Measurements from ENCODE around the gene GPX3. TPM values are rescaled to one million over a fixed set of nuclear protein-coding genes. Genes with fewer than 3 reads are reported as not detected.

GPX3 gene
- total RNA-seq, 1 donor from 2014 or later, result 1,259 TPM

DNA sequence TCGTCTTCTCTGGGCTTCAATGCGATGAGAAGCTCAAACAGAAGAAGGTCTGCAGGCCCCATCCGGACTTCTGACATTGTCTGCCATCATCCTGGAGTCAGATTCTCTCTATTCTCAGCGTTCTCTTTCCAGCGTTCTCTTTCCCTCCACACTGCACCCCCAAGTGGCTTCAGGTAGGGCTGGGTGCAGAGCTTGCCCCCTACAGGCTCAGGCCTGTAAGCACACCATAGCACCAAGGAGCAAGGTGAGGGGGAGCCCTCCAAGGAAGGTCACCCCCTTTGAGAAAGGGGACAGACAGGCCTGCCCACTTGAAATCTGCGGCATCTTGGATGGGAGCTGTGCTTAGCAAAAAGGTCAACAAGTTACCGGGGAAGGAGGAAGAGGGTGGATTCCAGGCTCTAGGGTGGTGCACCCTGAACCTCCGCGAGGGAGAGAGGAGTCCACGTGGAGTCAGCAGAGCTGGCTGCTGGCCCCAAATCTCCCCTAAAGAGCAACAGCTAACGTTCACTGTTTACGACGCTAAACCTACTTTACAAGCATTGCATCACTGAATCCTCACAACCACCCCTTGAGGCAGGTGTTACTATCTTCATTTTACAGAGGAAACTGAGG lies 27.5 kb downstream of the GPX3 start:
- Histone ChIP-seq H3K4me3 (no peak overlapping the region), H3K9me3 (no peaks in the 10 kb centered on the region), H3K36me3 (peaks cover 93% of the 10 kb centered on the region), H3K27ac (no peak overlapping the region), H3K4me1 (peaks cover 8% of the 10 kb centered on the region), H3K27me3 (no peaks in the 10 kb centered on the region)
- peak; percentile 78 for ATAC-seq
- TF ChIP-seq, protein P1, sequence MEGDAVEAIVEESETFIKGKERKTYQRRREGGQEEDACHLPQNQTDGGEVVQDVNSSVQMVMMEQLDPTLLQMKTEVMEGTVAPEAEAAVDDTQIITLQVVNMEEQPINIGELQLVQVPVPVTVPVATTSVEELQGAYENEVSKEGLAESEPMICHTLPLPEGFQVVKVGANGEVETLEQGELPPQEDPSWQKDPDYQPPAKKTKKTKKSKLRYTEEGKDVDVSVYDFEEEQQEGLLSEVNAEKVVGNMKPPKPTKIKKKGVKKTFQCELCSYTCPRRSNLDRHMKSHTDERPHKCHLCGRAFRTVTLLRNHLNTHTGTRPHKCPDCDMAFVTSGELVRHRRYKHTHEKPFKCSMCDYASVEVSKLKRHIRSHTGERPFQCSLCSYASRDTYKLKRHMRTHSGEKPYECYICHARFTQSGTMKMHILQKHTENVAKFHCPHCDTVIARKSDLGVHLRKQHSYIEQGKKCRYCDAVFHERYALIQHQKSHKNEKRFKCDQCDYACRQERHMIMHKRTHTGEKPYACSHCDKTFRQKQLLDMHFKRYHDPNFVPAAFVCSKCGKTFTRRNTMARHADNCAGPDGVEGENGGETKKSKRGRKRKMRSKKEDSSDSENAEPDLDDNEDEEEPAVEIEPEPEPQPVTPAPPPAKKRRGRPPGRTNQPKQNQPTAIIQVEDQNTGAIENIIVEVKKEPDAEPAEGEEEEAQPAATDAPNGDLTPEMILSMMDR (IDR thresholded peaks at IDR 0.05), result peak; percentile 81
- intact Hi-C loops (cut with DNase I), result no loop called here
- no peak for DNase-seq

DNA sequence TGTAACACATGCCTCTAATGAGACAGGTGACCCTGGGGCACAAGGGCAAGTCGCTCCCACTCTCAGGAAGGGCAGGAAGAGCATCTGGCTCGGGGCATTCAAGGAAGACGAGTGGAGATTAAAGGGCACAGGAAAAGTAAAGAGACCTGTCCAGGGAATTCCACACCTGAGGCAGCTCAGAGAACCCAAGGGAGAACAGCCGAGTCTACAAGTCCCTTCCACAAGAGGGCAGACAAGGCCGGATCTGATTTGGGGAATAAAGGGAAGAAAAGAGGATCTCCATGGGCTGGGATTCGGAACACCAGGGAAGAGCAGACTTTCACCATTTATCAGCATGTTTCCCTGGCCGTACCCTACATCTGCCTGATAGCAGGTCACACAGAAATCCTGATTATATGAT lies 28.1 kb downstream of the GPX3 start:
- Histone ChIP-seq H3K27ac (no peak overlapping the region), H3K36me3 (peaks cover 91% of the 10 kb centered on the region), H3K4me1 (peaks cover 8% of the 10 kb centered on the region), H3K4me3 (no peak overlapping the region), H3K9me3 (no peaks in the 10 kb centered on the region), H3K27me3 (no peaks in the 10 kb centered on the region)
- TF ChIP-seq, protein P1 (IDR thresholded peaks at IDR 0.05), result peak; percentile 32
- no peak for ATAC-seq
- intact Hi-C loops (cut with DNase I), result no loop called here
- DNase-seq, result no peak

DNA sequence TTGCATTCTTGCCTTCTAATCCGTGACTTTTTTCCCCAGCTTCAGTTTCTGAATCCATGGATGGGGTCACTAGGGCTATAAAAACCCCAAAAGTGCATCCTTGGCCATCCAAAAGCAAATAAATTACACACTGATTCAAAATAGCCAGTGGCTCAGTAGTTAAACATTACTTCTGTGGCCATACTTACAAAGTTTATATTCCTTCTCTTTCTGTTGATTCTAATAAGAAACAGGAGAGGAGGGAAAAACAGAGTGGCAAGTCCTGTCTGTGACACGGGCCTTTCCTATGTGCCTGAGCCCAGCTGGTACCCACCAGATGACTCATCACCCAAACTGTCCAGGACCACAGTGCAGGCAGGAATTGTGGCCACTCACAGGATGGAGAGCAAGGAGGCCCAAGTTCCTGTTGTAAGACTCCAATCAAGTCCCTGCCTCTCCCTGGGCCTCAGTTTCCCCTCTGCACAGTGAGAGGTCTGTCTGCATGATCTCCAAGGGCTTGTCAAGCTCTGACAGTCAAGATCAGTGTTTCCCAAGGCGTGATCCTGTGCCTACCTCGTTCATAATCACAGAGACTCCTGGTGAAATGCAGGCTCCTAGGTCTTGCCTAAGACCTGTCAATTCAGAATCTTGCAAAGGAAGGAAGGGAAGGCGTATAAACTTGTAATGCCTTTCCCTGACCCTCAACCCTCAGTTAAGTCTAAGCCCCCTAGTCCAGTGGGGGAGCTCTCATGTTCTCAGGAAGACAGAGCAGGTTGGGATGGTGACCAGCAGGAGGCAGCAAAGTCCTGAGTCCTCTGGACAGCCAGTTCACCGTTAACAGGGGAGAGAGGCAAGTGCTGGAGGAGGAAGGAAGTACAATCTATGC lies 30.9 kb downstream of the GPX3 start:
- peak overlapping the region; percentile 73 for H3K27ac ChIP-seq
- peak; percentile 84 for DNase-seq
- TF ChIP-seq, protein P1 (IDR thresholded peaks at IDR 0.05), result peak; percentile 89
- no peak overlapping the region for H3K4me3 ChIP-seq
- ATAC-seq, result peak; percentile 94
- H3K36me3 ChIP-seq, result peaks cover 91% of the 10 kb centered on the region
- intact Hi-C loops (cut with DNase I), result loop anchor here (5.0 to 10.0 kb wide), 2 partner anchors 66 to 184 kb away; no protein-coding TSS in a partner anchor
- H3K4me1 ChIP-seq, result peaks cover 8% of the 10 kb centered on the region
- H3K9me3 ChIP-seq, result no peaks in the 10 kb centered on the region
- H3K27me3 ChIP-seq, result no peaks in the 10 kb centered on the region

DNA sequence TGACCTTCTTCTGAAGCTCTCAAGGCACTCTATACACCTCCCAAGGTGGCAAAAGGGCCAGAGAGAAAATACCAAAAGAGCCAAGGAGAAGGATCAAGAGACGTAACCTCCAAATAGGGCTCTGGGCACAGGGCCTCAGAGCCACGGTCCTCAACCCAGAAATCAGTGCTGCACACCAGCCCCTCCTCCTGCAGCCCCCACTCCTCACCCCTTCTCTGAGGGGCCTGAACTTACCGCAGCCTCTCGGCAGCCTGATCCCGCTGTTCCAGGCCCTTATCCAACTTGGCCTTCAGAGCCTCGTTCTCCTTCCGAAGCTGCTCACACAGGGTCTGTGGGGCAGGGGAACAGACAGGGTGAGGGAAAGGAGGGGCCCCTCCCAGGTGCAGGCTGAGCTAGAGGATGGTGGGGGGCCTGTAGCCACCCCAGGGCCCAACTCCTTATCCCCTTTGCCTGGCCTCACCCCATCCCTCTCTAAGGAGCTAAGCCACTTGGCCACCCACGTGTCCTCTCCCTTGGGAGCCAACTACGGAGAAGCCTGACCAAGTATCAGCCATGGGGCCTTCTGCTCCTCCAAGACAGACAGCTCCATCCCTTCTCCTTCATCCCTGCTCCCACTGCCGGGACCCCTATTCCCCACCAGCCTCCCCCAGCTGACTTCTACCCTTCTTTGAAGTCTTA lies 31.7 kb downstream of the GPX3 start:
- DNase-seq, result no peak
- Histone ChIP-seq H3K27me3 (no peaks in the 10 kb centered on the region), H3K27ac (peak overlapping the region; percentile 73), H3K9me3 (no peaks in the 10 kb centered on the region), H3K4me1 (peaks cover 11% of the 10 kb centered on the region), H3K4me3 (no peak overlapping the region), H3K36me3 (peaks cover 91% of the 10 kb centered on the region)
- intact Hi-C loops (cut with DNase I), result loop anchor here (5.0 to 10.0 kb wide), 2 partner anchors 65 to 183 kb away; no protein-coding TSS in a partner anchor
- TF ChIP-seq, protein P1 (IDR thresholded peaks at IDR 0.05), result no peak
- no peak for ATAC-seq

DNA sequence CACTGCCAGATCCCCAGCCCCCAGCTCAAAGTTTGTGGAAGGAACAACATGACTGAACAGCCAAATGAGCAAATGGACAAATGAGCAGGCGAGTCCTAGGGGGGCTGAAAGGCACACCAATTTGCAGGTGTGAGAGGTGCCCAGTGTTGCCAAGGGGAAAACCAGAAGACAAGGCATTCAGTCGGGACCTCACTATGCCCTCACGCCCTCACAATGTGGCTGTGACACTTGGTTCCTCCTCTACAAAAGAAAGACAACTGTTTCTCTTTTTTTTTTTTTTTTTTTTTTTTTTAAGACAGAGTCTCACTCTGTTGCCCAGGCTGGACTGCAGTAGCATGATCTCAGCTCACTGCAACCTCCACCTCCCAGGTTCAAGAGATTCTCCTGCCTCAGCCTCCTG lies 32.4 kb downstream of the GPX3 start:
- H3K36me3 ChIP-seq, result peaks cover 88% of the 10 kb centered on the region
- ATAC-seq, result no peak
- no peak overlapping the region for H3K27ac ChIP-seq
- TF ChIP-seq, protein P1 (IDR thresholded peaks at IDR 0.05), result no peak
- intact Hi-C loops (cut with DNase I), result loop anchor here (5.0 to 10.0 kb wide), 2 partner anchors 64 to 182 kb away; no protein-coding TSS in a partner anchor
- H3K27me3 ChIP-seq, result no peaks in the 10 kb centered on the region
- peaks cover 11% of the 10 kb centered on the region for H3K4me1 ChIP-seq
- no peaks in the 10 kb centered on the region for H3K9me3 ChIP-seq
- DNase-seq, result no peak
- H3K4me3 ChIP-seq, result no peak overlapping the region
